Measurements from ENCODE around the gene KIR2DL4. TPM values are rescaled to one million over a fixed set of nuclear protein-coding genes. Genes with fewer than 3 reads are reported as not detected.
"Not testable (repeated sequence)": the region's sequence is repeated elsewhere in the genome, so short reads cannot be mapped to it uniquely, and the experiment has no call there.

KIR2DL4 gene
- total RNA-seq, 2 experiments from 2014 or later = not detected

DNA sequence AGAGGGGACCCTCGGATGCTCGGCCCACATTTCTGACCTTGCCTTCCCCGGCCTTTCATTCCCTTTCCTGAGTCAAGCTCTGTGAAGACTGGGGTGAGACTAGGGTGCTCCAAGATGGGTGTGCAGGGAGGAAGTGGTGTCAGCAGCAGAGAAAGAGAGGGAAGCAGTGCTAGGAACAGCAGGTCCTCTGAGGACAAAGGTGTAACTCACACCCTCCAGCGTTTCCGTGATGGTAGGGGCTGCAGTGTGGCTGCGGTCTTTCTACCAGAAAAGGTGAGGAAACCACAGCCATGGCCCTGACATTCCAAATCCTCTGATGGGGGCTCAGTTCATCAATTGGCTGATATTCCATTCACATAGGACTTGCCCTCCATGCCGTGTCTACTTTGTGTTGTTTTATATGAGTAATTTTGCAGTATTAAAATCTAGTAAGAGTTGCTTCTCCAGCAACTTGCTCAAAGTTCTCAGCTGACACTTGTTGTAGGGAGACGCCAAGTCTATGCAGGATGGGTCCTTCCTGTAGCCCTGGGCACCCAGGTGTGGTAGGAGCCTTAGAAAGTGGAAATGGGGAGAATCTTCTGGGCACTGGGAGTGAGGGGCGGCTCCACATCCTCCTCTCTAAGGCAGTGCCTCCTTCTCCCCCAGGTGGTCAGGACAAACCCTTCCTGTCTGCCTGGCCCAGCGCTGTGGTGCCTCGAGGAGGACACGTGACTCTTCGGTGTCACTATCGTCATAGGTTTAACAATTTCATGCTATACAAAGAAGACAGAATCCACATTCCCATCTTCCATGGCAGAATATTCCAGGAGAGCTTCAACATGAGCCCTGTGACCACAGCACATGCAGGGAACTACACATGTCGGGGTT lies 14.5 kb downstream of the KIR2DL4 start:
- H3K36me3 Mint-ChIP-seq = no peaks in the 10 kb centered on the region

DNA sequence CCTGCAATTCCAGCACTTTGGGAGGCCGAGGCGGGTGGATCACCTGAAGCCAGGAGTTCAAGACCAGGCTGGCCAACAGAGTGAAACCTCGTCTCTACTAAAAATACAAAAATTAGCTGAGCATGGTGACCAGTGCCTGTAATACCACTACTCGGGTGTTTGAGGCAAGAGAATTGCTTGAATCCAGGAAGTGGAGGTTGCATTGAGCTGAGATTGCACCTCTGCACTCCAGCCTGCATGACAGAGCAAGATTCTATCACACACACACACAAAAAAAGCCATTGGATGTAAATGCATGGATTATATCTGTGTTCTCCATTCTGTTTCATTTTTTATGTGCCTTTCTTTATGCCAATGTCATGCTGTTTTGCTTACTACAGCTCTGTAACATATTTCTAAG lies 21.0 kb downstream of the KIR2DL4 start:
- POLR2A ChIA-PET, H3K4me1 Mint-ChIP-seq: not testable (repeated sequence)

More for the DNA sequence above, 14.5 kb downstream of the KIR2DL4 start:
- Mint-ChIP-seq H3K4me3 (no peak overlapping the region), H3K27ac (no peak overlapping the region), H3K4me1 (no peaks in the 10 kb centered on the region), H3K27me3 (peaks cover 3% of the 10 kb centered on the region), H3K9me3 (no peaks in the 10 kb centered on the region)
- no peak for ATAC-seq (ENCODE audit: low read depth)
- POLR2A ChIA-PET = no interaction called here
- no peak for DNase-seq

DNA sequence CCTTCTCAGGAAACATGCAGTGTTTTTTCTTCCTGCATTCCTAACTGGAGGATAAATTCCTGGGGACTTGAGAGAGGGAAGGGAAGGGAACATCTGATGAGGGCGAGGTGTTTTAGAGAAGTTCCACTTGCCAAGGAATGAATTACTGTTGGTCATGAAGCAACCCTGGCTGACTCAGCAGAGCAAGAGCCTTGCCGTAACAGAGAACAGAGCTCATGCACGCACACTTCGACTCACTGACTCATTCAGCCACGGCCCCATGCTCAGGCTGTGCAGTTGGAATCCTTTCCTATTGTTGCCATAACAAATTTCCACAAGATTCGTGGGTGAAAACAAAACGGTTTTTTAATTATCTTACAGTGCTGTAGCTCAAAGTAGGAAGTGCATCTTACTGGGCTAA lies 21.9 kb downstream of the KIR2DL4 start:
- H3K4me3 Mint-ChIP-seq; POLR2A ChIA-PET; H3K27me3 Mint-ChIP-seq; H3K36me3 Mint-ChIP-seq; DNase-seq; H3K27ac Mint-ChIP-seq; ATAC-seq (ENCODE audit: low read depth); H3K9me3 Mint-ChIP-seq; H3K4me1 Mint-ChIP-seq: not testable (repeated sequence)

More for the DNA sequence above, 21.0 kb downstream of the KIR2DL4 start:
- H3K27ac Mint-ChIP-seq; DNase-seq; ATAC-seq (ENCODE audit: low read depth); H3K4me3 Mint-ChIP-seq; H3K27me3 Mint-ChIP-seq; H3K9me3 Mint-ChIP-seq; H3K36me3 Mint-ChIP-seq: not testable (repeated sequence)

DNA sequence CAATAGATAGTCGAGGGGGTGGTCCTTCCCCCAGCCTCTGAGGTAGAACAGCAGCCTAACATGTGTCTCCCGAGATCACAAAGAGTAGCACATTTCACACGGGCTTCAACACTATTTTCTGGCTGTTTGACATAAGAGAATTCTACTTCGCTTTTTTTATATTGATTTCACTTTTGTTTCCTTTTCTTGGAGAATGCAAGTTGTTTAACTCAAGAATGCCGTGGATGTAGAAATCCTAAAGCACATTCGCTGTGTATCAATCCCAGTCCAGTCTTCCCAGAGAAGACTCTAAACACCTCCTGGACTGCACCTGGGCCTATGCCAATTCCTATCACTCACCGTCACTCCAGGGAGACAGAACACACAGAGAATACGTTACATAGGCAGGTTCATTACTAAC lies 24.7 kb downstream of the KIR2DL4 start:
- ATAC-seq (ENCODE audit: low read depth); POLR2A ChIA-PET; H3K4me3 Mint-ChIP-seq; H3K27me3 Mint-ChIP-seq; H3K9me3 Mint-ChIP-seq; H3K36me3 Mint-ChIP-seq; DNase-seq; H3K27ac Mint-ChIP-seq; H3K4me1 Mint-ChIP-seq: not testable (repeated sequence)

DNA sequence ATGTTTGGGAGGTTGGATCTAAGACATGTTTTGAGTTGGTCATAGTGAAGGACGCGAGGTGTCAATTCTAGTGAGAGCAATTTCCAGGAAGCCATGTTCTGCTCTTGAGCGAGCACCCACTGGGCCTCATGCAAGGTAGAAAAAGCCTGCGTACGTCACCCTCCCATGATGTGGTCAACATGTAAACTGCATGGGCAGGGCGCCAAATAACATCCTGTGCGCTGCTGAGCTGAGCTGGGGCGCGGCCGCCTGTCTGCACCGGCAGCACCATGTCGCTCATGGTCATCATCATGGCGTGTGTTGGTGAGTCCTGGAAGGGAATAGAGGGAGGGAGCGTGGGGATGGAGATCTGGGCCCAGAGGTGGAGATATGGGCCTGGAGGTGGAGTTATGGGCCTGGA lies 29.1 kb downstream of the KIR2DL4 start, which contains the start of gene KIR2DS4:
KIR2DS4 (plus strand) TSS at position 181 of the 400 bp plus-strand sequence.
- ATAC-seq (ENCODE audit: low read depth); H3K9me3 Mint-ChIP-seq; H3K4me1 Mint-ChIP-seq; H3K36me3 Mint-ChIP-seq; H3K27ac Mint-ChIP-seq; POLR2A ChIA-PET; H3K27me3 Mint-ChIP-seq; DNase-seq; H3K4me3 Mint-ChIP-seq: not testable (repeated sequence)

DNA sequence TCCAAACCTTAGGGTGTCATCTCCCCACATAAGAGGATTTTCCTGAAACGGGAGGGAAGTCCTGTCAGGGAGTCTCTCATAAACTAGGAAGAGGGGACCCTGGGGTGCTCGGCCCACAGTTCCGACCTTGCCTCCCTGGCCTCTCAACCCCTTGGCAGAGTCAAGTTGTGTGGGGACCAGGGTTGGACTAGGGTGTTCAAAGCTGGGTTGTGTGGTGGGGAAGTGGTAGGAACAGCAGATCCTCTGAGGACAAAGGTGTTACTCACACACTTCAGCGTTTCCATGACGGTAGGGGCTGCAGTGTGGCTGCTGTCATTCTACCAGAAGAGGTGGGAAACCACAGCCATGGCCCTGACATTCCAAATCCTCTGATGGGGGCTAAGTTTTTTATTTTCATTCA lies 31.7 kb downstream of the KIR2DL4 start:
- H3K27ac Mint-ChIP-seq; POLR2A ChIA-PET; H3K4me3 Mint-ChIP-seq; H3K27me3 Mint-ChIP-seq; H3K4me1 Mint-ChIP-seq; ATAC-seq (ENCODE audit: low read depth); DNase-seq; H3K36me3 Mint-ChIP-seq; H3K9me3 Mint-ChIP-seq: not testable (repeated sequence)

DNA sequence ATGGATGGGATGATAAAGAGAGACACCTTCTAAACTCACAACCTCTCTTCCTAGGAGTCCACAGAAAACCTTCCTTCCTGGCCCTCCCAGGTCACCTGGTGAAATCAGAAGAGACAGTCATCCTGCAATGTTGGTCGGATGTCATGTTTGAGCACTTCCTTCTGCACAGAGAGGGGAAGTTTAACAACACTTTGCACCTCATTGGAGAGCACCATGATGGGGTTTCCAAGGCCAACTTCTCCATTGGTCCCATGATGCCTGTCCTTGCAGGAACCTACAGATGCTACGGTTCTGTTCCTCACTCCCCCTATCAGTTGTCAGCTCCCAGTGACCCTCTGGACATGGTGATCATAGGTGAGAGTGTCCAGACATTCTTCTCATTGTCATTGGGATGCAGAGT lies 34.1 kb downstream of the KIR2DL4 start:
- POLR2A ChIA-PET; DNase-seq; H3K4me3 Mint-ChIP-seq; H3K27ac Mint-ChIP-seq; H3K27me3 Mint-ChIP-seq; H3K36me3 Mint-ChIP-seq; H3K9me3 Mint-ChIP-seq; H3K4me1 Mint-ChIP-seq; ATAC-seq (ENCODE audit: low read depth): not testable (repeated sequence)

DNA sequence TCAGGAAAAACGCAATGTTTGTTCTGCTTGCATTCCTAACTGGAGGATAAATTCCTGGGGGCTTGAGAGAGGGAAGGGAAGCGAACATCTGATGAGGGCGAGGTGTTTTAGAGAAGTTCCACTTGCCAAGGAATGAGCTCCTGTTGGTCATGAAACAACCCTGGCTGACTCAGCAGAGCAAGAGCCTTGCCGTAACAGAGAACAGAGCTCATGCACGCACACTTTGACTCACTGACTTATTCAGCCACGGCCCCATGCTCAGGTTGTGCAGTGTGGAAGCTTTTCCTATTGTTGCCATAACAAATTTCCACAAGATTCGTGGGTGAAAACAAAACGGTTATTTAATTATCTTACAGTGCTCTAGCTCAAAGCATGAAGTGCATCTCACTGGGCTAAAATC lies 39.8 kb downstream of the KIR2DL4 start:
- H3K4me1 Mint-ChIP-seq; DNase-seq; H3K27ac Mint-ChIP-seq; H3K36me3 Mint-ChIP-seq; ATAC-seq (ENCODE audit: low read depth); H3K9me3 Mint-ChIP-seq; H3K4me3 Mint-ChIP-seq; POLR2A ChIA-PET; H3K27me3 Mint-ChIP-seq: not testable (repeated sequence)

DNA sequence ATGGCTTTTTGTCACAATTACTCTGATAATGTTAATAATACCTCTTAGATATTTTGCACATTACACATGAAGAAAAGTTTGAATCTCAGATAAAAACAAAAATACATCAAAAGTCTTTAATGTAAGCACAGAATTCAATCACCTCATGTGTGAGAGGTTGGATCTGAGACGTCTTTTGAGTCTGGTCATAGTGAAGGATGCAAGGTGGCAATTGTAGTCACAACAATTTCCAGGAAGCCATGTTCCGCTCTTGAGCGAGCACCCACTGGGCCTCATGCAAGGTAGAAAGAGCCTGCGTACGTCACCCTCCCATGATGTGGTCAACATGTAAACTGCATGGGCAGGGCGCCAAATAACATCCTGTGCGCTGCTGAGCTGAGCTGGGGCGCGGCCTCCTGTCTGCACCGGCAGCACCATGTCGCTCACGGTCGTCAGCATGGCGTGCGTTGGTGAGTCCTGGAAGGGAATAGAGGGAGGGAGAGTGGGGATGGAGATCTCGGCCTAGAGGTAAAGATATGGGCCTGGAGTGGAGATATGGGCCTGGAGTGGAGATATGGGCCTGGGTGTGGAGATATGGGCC lies 46.7 kb downstream of the KIR2DL4 start, which contains the start of gene KIR3DL2:
KIR3DL2 (plus strand) TSS at position 383 of the 580 bp plus-strand sequence; CDS start at position 416, 33 bp downstream.
- DNase-seq; POLR2A ChIA-PET; ATAC-seq (ENCODE audit: low read depth); H3K27ac Mint-ChIP-seq; H3K9me3 Mint-ChIP-seq; H3K36me3 Mint-ChIP-seq; H3K27me3 Mint-ChIP-seq; H3K4me3 Mint-ChIP-seq; H3K4me1 Mint-ChIP-seq: not testable (repeated sequence)

DNA sequence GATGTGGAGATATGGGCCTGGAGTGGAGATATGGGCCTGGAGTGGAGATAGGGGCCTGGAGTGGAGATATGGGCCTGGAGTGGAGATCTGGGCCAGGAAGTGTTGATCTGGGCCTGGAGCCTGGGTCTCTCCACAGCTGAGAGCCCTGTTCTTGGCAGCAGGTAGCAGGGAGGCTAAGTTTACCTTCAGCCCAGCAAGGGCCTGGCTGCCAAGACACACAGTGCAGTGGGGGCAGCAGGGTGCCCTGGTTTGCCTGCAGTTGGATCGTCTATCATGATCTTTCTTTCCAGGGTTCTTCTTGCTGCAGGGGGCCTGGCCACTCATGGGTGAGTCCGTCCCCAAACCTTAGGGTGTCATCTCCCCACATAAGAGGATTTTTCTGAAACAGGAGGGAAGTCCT lies 47.5 kb downstream of the KIR2DL4 start:
- DNase-seq (no peak), ATAC-seq (ENCODE audit: low read depth) (no peak)
- Mint-ChIP-seq H3K27me3 (peaks cover 9% of the 10 kb centered on the region), H3K9me3 (peaks cover 4% of the 10 kb centered on the region), H3K36me3 (no peaks in the 10 kb centered on the region), H3K4me3 (no peak overlapping the region), H3K4me1 (peaks cover 4% of the 10 kb centered on the region), H3K27ac (no peak overlapping the region)
- POLR2A ChIA-PET = no interaction called here

DNA sequence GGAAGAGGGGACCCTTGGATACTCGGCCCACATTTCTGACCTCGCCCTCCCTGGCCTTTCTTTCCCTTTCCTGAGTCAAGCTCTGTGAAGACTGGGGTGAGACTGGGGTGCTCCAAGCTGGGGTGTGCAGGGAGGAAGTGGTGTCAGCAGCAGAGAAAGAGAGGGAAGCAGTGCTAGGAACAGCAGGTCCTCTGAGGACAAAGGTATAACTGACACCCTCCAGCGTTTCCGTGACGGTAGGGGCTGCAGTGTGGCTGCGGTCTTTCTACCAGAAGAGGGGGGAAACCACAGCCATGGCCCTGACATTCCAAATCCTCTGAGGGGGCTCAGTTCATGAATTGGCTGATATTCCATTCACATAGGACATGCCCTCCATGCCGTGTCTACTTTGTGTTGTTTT lies 47.9 kb downstream of the KIR2DL4 start:
- no peak overlapping the region for H3K27ac Mint-ChIP-seq

DNA sequence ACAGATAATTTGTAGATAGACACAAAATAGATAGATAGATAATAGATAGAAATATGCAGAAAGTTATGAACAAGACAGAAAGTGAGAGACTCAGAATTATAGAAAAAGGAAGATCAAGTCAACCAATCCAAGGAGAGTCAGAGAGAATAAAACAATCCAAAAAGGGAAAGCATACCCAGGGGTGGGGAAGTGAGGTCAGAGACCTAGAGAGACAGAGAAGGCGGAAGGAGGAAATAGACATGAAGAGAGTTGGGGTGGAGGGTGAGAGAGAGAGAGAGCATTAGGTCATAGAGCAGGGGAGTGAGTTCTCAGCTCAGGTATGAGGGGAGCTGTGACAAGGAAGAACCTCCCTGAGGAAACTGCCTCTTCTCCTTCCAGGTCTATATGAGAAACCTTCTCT lies 51.8 kb downstream of the KIR2DL4 start:
- H3K27me3 Mint-ChIP-seq; H3K9me3 Mint-ChIP-seq; H3K27ac Mint-ChIP-seq; H3K4me3 Mint-ChIP-seq; DNase-seq; ATAC-seq (ENCODE audit: low read depth); POLR2A ChIA-PET; H3K4me1 Mint-ChIP-seq; H3K36me3 Mint-ChIP-seq: not testable (repeated sequence)

More for the DNA sequence above, 47.9 kb downstream of the KIR2DL4 start:
- POLR2A ChIA-PET = no interaction called here
- Mint-ChIP-seq H3K9me3 (peaks cover 4% of the 10 kb centered on the region), H3K36me3 (no peaks in the 10 kb centered on the region), H3K4me1 (peaks cover 4% of the 10 kb centered on the region), H3K27me3 (peaks cover 9% of the 10 kb centered on the region), H3K4me3 (no peak overlapping the region)
- DNase-seq (no peak), ATAC-seq (ENCODE audit: low read depth) (no peak)

DNA sequence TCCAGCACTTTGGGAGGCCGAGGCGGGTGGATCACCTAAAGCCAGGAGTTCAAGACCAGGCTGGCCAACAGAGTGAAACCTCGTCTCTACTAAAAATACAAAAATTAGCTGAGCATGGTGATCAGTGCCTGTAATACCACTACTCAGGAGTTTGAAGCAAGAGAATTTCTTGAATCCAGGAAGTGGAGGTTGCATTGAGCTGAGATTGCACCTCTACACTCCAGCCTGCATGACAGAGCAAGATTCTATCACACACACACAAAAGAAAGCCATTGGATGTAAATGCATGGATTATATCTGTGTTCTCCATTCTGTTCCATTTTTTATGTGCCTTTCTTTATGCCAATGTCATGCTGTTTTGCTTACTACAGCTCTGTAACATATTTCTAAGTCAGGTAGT lies 55.1 kb downstream of the KIR2DL4 start:
- ATAC-seq (ENCODE audit: low read depth); DNase-seq; H3K4me3 Mint-ChIP-seq; H3K4me1 Mint-ChIP-seq; H3K27ac Mint-ChIP-seq; H3K9me3 Mint-ChIP-seq; H3K27me3 Mint-ChIP-seq; H3K36me3 Mint-ChIP-seq; POLR2A ChIA-PET: not testable (repeated sequence)

DNA sequence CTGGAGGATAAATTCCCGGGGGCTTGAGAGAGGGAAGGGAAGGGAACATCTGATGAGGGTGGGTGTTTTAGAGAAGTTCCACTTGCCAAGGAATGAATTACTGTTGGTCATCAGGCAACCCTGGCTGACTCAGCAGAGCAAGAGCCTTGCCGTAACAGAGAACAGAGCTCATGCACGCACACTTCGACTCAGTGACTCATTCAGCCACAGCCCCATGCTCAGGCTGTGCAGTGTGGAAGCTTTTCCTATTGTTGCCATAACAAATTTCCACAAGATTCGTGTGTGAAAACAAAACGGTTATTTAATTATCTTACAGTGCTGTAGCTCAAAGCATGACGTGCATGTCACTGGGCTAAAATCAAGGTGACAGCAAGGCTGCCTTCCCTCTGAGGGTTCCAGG lies 56.0 kb downstream of the KIR2DL4 start:
- H3K4me1 Mint-ChIP-seq; H3K9me3 Mint-ChIP-seq; ATAC-seq (ENCODE audit: low read depth); H3K27ac Mint-ChIP-seq; DNase-seq; POLR2A ChIA-PET; H3K4me3 Mint-ChIP-seq; H3K36me3 Mint-ChIP-seq; H3K27me3 Mint-ChIP-seq: not testable (repeated sequence)
